ENCODE data around the gene CFL1. TPM values are rescaled to one million over a fixed set of nuclear protein-coding genes. Genes with fewer than 3 reads are reported as not detected.

CFL1 gene
- total and polyA plus RNA-seq, 2 experiments from 2014 or later, result 1,393 to 2,124 TPM

DNA sequence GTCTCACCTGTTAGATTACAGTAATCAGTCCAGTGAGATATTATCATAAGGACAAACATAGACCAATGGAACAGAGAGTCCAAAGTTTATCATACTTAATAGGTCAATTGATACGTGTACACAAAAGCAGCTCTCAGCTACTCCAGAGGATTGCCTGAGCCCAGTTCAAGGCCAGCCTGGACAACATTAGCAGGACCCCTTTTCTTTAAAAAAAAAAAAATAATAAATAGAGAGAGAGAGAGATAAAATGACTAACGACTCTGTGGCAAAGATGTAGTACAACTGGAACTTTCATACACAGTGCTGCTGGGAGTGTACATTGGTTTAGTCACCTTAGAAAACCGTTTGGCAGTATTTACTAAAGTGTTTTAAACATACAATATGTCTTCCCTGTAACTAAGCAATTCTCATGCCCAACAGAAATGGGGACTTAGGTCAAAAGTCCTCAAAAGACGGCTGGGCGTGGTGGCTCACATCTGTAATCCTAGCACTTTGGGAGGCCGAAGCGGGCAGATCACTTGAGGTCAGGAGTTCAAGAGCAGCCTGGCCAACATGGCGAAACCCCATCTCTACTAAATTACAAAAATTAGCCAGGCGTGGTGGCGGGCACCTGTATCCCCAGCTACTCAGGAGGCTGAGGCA lies 13.6 kb downstream of the CFL1 start (continued):
- TF ChIP-seq ZNF462 (CRISPR knock-in tag; IDR thresholded peaks at IDR 0.05), result no peak
- TF ChIP-seq POLR2AphosphoS5 (IDR thresholded peaks at IDR 0.05; ENCODE audit: low read depth), result no peak
- no peak for TF ChIP-seq EZH2phosphoT487 (IDR thresholded peaks at IDR 0.05; ENCODE audit: unreplicated experiment)
- TF ChIP-seq, protein P1, sequence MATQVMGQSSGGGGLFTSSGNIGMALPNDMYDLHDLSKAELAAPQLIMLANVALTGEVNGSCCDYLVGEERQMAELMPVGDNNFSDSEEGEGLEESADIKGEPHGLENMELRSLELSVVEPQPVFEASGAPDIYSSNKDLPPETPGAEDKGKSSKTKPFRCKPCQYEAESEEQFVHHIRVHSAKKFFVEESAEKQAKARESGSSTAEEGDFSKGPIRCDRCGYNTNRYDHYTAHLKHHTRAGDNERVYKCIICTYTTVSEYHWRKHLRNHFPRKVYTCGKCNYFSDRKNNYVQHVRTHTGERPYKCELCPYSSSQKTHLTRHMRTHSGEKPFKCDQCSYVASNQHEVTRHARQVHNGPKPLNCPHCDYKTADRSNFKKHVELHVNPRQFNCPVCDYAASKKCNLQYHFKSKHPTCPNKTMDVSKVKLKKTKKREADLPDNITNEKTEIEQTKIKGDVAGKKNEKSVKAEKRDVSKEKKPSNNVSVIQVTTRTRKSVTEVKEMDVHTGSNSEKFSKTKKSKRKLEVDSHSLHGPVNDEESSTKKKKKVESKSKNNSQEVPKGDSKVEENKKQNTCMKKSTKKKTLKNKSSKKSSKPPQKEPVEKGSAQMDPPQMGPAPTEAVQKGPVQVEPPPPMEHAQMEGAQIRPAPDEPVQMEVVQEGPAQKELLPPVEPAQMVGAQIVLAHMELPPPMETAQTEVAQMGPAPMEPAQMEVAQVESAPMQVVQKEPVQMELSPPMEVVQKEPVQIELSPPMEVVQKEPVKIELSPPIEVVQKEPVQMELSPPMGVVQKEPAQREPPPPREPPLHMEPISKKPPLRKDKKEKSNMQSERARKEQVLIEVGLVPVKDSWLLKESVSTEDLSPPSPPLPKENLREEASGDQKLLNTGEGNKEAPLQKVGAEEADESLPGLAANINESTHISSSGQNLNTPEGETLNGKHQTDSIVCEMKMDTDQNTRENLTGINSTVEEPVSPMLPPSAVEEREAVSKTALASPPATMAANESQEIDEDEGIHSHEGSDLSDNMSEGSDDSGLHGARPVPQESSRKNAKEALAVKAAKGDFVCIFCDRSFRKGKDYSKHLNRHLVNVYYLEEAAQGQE (IDR thresholded peaks at IDR 0.05; ENCODE audit: unreplicated experiment), result no peak

DNA sequence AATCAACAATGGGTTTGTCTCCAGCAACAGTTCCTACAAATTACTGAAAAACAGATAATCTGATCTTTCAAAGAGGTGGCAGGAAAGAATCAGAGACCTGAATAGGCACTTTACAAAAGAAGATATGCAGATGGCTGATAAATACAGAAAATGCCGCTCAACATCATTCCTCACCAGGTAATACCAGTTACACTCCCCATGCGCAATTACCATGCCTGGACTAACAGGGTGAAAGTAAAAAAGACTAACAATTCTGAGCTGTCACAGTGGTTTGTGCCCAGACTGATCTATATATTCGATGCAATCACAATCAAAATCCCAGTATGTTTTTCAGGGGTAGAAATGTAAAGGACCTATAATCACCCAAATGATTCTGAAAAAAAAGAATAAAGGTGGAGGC lies 14.2 kb downstream of the CFL1 start:
- H3K4me1 Mint-ChIP-seq, result no peaks in the 10 kb centered on the region
- no peaks in the 10 kb centered on the region for H3K9me2 ChIP-seq (ENCODE audit: insufficient read depth)
- no peaks in the 10 kb centered on the region for H3K36me3 Mint-ChIP-seq (ENCODE audit: low read depth)
- no peak overlapping the region for H2AFZ ChIP-seq
- no peak overlapping the region for H3K4me3 ChIP-seq
- H3K27ac Mint-ChIP-seq, result no peak overlapping the region
- no peak overlapping the region for H3K4me2 ChIP-seq
- no peaks in the 10 kb centered on the region for H3K27me3 ChIP-seq (ENCODE audit: insufficient read depth)
- H3K27ac ChIP-seq (ENCODE audit: low read depth), result no peak overlapping the region
- no peaks in the 10 kb centered on the region; the same call in 1 of the 2 replicates for H3F3A ChIP-seq (replicated peaks; ENCODE audit: low read depth)
- H3K4me1 ChIP-seq (ENCODE audit: insufficient read depth), result no peaks in the 10 kb centered on the region
- no peak overlapping the region for H3K4me3 Mint-ChIP-seq
- DNase-seq (ENCODE audit: low spot score) (no peak), ATAC-seq (no peak)
- no peaks in the 10 kb centered on the region; the same call in 1 of the 2 replicates for H4K20me1 ChIP-seq (replicated peaks; ENCODE audit: insufficient read depth)
- H3K79me2 ChIP-seq (replicated peaks; ENCODE audit: insufficient read depth), result no peaks in the 10 kb centered on the region
- peaks cover 7% of the 10 kb centered on the region for H3K27me3 Mint-ChIP-seq (ENCODE audit: insufficient read depth, low read depth, poor library complexity)
- no peaks in the 10 kb centered on the region for H3K9me3 Mint-ChIP-seq
- no peaks in the 10 kb centered on the region for H3K36me3 ChIP-seq (ENCODE audit: insufficient read depth)
- TF ChIP-seq ZNF462 (CRISPR knock-in tag; IDR thresholded peaks at IDR 0.05), result no peak

All from GM23338 (cell line).